ENCODE results near the gene RAMP1.
"Not testable (repeated sequence)": the region's sequence is repeated elsewhere in the genome, so short reads cannot be mapped to it uniquely, and the experiment has no call there.

Gene RAMP1

GRCh38 chr2:237917696-237918374, 58.4 kb downstream of the RAMP1 start:
- DNase-seq: no peak

- DNase-seq: no peak
These were observed 60.2 kb downstream of the RAMP1 start for GRCh38 chr2:237919593-237919992.

DNA sequence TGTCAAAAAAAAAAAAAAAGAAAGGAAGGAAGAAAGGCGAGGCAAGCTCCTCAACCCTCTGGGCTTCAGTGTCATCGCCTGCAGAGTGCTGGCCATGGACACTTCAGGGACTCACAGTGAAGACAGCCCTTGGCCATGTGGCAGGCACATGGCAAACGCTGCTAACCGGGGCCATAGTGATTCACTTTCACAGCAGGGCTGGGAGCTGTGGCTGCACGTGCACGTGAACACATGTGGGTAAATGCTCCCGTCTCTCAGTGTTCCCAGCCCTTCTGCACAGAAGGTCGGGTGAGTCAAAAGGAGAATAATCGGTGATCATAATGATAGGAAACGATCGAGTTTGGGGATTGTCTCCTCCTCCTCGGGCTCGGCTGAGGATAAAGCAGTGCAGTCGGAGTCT, 61.2 kb downstream of the RAMP1 start:
- peak; percentile 55 for DNase-seq

GRCh38 chr2:237921967-237922492, 62.6 kb downstream of the RAMP1 start:
- DNase-seq: no peak

DNA sequence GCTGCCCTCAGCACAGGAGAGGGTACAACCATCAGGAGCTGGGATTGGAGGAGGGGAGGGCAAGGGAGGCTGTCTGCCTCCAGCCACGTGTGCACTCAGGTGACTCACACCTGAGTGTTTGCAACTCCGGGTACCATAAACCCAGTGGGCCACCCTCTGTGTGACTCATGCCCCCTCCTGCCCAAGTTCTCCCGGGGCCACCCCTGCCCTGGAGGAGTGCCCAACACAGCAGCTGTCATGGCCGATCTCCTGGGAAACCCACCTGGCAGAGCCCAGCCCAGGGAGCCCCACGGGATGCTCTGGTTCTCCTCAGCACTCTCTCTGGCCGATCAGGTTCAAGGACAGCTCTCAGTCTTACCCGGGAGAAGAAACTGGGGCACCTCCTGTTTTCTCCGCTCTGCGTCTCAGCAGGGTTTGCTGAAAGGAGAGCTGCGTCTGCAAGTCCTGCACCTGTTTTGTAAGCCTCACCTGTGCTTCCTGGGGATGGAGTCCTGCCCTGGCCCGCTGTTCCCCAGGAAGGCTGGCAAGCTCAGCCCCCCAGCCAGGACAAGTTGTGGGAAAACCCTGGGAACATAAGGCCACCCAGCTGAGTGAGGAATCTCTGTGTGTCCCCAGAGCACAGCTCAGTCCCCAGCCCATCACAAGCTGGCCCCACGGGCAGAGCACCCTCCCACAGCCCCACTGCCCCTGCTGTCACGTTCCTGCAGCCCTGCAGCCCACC, 63.4 kb downstream of the RAMP1 start:
- DNase-seq: no peak

GRCh38 chr2:237923481-237924163, 64.2 kb downstream of the RAMP1 start:
- DNase-seq: peak; percentile 56

- no peak for DNase-seq
These were observed 64.7 kb downstream of the RAMP1 start for GRCh38 chr2:237924164-237924534.

- no peak for DNase-seq
These were observed 67.7 kb downstream of the RAMP1 start for GRCh38 chr2:237927135-237927534.

DNA sequence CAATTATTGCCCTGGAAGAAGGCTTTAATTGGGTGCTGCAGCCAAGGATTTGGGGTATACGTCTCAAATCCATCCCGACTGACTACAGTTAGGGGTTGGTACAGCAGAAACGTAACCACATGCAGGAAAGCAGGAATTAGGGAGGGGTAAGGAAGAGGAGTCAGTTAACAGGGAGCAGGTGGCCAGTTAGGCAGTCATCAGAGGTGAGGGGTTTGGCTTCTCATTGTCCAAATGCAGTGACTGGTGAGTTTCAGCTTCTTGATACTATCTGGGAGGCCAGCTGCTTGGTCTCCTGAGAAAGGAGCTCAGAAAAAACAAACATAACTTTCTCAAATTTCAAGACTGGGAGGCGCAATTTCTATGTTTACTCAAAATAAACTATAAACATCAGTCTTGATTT, 68.6 kb downstream of the RAMP1 start:
- DNase-seq: no peak

GRCh38 chr2:237929979-237930378, 70.6 kb downstream of the RAMP1 start:
- no peak for DNase-seq

DNA sequence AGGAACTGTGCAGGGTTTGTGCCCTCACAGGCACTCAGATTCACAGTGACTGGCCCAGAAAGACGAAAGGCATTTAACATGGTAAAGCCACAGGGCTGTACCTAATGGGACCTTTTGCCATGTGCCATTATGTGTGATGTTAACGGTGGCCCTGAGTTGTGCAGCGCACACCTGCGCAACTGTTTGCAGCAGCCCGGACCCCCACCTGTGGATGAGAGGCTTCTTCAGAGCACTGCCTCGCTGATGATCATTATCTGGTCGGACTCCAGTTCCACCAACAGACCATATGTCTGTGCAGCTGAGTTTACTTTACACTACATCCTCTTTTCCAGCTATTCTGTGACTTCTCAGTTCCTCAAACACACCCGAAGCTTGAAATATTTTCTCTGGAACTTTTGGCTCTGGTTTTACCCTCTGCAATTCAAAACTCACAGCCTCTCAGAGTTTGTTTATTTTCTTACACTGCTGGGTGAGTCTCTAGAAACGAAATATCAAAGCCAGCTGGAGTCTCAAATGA, 71.8 kb downstream of the RAMP1 start:
- peak; percentile 39 for DNase-seq

- peak; percentile 80 for DNase-seq
These were observed 73.3 kb downstream of the RAMP1 start for GRCh38 chr2:237932731-237933131.

DNA sequence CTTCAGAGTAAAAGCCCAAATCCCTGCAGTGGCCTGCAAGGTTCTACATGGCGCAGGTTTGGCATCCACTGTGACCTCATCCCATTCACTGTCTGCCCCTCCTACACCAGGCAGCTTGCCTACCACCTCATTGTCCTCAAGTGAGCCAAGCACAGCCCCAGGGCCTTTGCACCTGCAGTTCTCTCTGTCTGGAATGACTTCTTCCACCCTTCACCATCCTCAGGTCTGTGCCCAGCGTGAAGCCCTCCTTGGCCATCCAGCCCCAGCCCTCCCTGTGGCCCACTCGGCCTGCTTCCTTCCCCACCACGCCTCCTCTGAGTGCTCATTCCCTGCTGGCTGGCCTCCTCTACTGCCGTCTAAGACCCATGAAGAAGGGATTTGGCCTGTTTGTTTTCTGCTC, 74.8 kb downstream of the RAMP1 start:
- no peak for DNase-seq

- DNase-seq: no peak
These were observed 76.5 kb downstream of the RAMP1 start for GRCh38 chr2:237935740-237936452.

DNA sequence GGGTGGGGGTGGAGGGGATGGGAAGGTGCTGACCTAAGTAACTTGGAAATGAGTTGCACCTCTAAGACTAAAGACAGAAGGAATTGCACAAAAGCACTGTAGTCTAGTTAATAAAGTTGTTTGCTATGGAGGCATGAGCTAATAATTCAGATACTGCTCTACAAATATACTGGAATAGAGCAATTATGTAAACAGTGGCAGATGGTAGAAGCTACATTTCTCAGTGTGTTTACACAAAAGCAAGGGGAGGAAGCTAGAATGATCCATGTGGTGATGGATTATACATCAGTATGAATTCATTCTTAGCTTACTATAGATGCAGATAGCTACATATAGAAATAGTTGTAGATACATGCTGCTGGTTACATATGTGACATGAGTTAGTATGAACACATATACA, 79.8 kb downstream of the RAMP1 start:
- no peak for DNase-seq

- DNase-seq: no peak
These were observed 81.4 kb downstream of the RAMP1 start for GRCh38 chr2:237940828-237941227.

GRCh38 chr2:237941239-237941638, 81.8 kb downstream of the RAMP1 start:
- no peak for DNase-seq

DNA sequence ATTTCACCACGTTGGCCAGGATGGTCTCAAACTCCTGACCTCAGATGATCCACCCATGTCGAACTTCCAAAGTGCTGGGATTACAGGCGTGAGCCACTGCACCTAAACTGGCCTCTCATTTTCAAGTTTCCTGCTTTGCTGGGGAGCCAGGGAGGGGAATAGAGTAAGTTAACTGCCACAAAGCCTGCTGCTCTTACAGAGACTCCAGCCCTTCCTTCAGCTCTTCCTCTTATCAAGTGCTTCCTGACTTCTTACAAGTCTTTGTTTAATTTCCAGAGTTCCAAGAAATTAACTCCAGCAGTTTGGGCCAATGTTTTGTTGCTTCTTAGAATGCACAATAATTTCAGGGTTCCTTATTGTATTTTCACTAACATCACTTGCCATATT, 83.1 kb downstream of the RAMP1 start:
- no peak for DNase-seq

- no peak for DNase-seq
These were observed 84.1 kb downstream of the RAMP1 start for GRCh38 chr2:237943395-237944094.

GRCh38 chr2:237944302-237944701, 84.9 kb downstream of the RAMP1 start:
- no peak for DNase-seq

- no peak for DNase-seq
These were observed 87.0 kb downstream of the RAMP1 start for GRCh38 chr2:237946423-237946822.

- DNase-seq: not testable (repeated sequence)
These were observed 91.9 kb downstream of the RAMP1 start for GRCh38 chr2:237951354-237951753.

All from fibroblast of skin of abdomen (primary cell).